Diencephalon (tissue), 1 donor: ENCODE measurements around the gene AHNAK2. TPM values are rescaled to one million over a fixed set of nuclear protein-coding genes. Genes with fewer than 3 reads are reported as not detected.

Experiments used
- total RNA-seq: library from RNA; depleted of rRNA; stranded (reverse); fragments of >200 nt; gene quantifications from one replicate; pipeline ENCODE4 v1.2.3, GENCODE V29; 2014

Gene AHNAK2
- total RNA-seq, result 30.7 TPM

DNA sequence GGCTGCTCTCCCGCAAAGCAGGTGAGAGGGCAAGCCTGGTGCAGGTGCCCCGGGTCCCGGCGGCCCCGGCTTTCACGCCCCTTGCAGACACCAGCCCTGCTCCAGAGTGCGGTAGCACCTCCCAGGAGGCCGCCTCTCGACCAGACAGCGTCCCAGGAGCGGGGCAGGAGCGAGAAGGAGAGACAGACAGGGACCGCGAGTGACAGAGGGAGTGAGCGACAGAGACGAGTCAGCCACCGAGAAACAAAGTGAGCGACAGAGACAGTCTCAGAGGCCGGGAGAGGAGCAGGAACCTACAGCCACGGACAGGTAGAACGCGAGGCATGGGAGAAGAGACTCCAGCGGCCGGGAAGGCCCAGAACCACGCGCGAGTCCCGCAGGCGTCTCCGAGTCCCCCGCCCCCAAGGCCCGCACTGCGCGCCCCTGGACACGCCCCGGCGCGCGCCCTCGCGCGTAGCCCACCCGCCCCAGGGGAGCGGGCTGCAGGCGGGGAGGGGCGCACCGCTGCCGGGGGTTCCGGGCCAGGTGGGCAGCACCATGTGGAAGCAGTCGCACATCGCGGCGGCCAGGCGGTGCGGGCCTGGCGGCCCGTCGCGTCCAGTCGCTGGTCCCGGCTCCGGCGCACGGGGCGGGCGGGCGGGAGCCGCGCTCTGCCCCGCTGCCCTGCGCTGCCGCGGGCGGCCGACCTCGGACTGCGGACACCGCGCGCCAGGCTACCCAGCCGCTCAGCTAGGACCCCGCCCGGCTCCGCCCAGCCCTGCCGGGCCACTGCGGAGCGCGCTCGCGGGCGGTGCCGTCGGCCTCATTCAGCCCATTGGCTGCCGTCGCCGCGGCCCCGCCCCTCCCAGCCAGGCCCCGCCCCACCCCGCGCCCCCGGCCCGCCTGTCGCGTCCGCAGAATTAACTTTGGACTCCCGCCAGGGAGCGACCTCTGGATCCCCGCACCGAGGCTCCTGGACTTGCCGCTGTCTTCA lies at the start of gene AHNAK2:
Gene AHNAK2 (minus strand): TSS at position 694 of the 973 bp plus-strand sequence. CDS start 137 bp downstream, at position 557.

DNA sequence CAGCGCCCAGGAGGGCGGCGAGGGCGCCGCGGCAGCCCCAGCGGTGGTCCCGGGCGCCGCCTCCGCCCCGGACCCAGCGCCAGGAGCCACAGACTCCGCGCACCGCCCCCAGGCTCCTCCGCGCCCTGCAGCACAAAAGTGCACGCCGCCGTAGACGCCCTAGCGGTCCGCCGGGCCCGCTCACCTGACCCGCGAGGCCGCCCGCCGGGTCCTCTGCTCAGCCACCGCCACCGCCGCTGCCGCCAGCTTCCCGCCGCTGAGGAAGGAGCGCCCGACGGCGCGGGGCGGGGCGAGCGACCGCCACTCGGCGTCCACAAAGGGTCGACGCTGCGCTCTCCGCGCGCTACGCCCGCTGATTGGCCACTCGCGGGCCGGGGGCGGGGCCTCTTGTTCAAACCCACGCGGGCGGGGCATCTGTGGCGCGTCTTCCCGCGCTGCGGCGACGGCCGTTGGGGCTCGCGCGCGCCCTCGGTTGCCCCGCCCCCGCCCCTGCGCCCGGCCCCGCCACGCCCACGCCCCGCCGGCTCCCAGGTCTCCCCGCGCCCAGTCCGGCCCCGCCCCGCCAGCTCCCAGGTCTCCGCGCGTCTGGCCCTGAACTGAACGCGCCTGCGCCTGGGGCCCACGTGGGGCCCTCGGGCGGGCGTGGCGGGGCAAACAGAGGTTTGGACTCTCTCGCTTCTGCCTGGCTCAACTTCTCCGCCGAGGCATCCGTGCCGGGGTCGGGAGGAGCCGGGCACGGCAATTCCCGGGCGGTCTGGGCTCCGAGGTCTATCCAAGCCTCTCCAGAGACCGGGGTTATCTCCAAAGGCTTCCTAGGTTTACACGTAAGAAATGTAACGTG lies 42.9 kb upstream of the AHNAK2 start, which contains the start of gene CDCA4:
Gene CDCA4 (minus strand): TSS at position 269 of the 841 bp plus-strand sequence. CDS start 9,154 bp downstream, outside the sequence.

DNA sequence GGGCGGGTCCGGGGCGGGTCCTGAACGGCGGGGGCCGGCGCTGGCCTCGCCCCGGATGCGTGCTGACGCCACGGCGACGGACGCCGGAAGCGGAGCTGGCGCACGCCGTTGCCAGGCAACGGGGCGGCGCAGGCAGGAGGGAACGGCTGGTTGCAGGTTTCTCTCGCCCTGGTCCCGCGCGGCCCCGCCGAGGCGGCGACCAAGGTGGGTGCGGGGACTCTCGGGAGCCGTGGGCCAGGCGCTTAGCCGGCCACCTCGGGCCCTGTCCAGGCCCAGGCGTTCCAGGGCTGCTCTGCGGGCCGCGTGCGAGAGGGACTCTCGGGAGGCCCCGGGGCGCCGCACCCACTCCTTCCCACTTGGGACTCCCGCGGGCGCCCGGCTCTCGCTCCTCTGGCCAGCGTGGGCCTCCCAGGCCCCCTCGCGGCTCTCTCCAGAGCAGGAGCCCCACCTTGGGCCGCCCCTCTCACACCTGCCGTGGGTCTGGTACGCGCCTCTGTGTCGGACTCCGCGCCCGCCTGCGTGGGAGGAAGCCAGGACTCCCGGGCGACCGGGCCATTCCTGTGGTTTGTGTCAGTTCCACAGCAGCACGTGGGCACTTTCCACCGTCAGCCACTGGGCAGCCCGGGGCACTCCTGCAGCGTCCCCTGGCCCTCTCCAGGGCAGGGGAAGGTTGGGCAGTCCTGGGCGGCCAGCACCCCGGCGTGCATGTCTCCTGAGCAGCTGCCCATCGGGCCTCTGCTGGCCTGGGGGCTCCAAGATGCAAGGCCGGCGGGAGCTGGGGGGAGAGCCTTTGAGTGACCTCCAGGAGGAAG lies 7.7 kb upstream of the AHNAK2 start, which contains the start of gene CLBA1:
Gene CLBA1 (plus strand): TSS at position 114 of the 812 bp plus-strand sequence. CDS start 644 bp downstream, at position 758.

GRCh38 chr14:104924421-104925213 lies 53.6 kb downstream of the AHNAK2 start, which contains the start of gene PLD4:
Gene PLD4 (plus strand): TSS chr14:104924879. CDS start chr14:104927141, 2,262 bp downstream.

Other genes starting within 250 kb of the AHNAK2 start
- gene SIVA1, start 225.2 kb downstream of the AHNAK2 start, total RNA-seq, result 20.3 TPM
- gene AKT1, start 182.6 kb downstream of the AHNAK2 start, total RNA-seq, result 99.0 TPM
- gene ZBTB42, start 177.3 kb downstream of the AHNAK2 start, total RNA-seq, result 1.2 TPM
- gene CEP170B, start 113.1 kb downstream of the AHNAK2 start, total RNA-seq, result 31.8 TPM
- gene PLD4, start 53.5 kb downstream of the AHNAK2 start, total RNA-seq, result 9.0 TPM
- 12.9 TPM for gene CLBA1, start 7.4 kb upstream of the AHNAK2 start, total RNA-seq
- gene CDCA4, start 42.7 kb upstream of the AHNAK2 start, total RNA-seq, result 10.8 TPM
- gene GPR132, start 87.1 kb upstream of the AHNAK2 start, total RNA-seq, result 0.46 TPM
- 29.5 TPM for gene JAG2, start 190.4 kb upstream of the AHNAK2 start, total RNA-seq
- 30.4 TPM for gene NUDT14, start 202.9 kb upstream of the AHNAK2 start, total RNA-seq